Ovary (tissue), 3 donors: ENCODE results near the gene NUS1.

Source experiments
- EP300 ChIP-seq: sonication (generic); formaldehyde crosslinking; IDR thresholded peaks from one replicate; pipeline ENCODE4 v1.6.1; 2017; ENCODE audit warnings: antibody characterized with exemption
- POLR2A ChIP-seq: fragments of 450-650 bp; IDR thresholded peaks from one replicate; pipeline ENCODE4 v1.6.1; 2017; ENCODE audit warnings: antibody characterized with exemption, mild to moderate bottlenecking, moderate library complexity
- TF ChIP-seq, protein P1 (sequence below), 3 donors: fragments of 450-650 bp in 2 of 3; fragments of 200-600 bp in 1 of 3; IDR thresholded peaks; one replicate each; pipeline versions ENCODE4 v1.5.1 to v1.8.0; 2016 to 2022; ENCODE audit warnings: antibody characterized with exemption in 3 of 3, mild to moderate bottlenecking in 1 of 3
- donor health status: DM: no; HTN: no; CAD: no.

DNA sequence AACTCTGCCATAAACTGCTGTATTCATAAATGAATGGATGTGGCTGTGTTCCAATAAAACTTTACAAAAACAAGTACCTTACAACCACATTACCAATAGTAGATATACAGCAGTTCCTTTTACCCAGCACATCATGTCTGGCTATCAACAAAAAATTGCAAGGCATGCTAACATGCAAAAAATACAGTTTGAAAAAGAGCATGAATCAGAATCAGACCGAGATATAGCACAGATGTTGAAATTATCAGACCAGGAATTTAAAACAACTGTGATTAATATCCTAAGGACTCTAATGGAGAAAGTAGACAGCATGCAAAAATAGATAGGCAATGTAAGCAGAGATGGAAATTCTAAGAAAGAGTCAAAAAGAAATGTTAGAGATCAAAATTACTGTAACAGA lies 8.4 kb upstream of the NUS1 start:
- TF ChIP-seq, protein P1, sequence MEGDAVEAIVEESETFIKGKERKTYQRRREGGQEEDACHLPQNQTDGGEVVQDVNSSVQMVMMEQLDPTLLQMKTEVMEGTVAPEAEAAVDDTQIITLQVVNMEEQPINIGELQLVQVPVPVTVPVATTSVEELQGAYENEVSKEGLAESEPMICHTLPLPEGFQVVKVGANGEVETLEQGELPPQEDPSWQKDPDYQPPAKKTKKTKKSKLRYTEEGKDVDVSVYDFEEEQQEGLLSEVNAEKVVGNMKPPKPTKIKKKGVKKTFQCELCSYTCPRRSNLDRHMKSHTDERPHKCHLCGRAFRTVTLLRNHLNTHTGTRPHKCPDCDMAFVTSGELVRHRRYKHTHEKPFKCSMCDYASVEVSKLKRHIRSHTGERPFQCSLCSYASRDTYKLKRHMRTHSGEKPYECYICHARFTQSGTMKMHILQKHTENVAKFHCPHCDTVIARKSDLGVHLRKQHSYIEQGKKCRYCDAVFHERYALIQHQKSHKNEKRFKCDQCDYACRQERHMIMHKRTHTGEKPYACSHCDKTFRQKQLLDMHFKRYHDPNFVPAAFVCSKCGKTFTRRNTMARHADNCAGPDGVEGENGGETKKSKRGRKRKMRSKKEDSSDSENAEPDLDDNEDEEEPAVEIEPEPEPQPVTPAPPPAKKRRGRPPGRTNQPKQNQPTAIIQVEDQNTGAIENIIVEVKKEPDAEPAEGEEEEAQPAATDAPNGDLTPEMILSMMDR (IDR thresholded peaks at IDR 0.05), result no peak
- TF ChIP-seq POLR2A, result no peak
- no peak for TF ChIP-seq EP300
